H1 (cell line): ENCODE measurements around the gene TMEM150A. TPM values are rescaled to one million over a fixed set of nuclear protein-coding genes. Genes with fewer than 3 reads are reported as not detected.

ENCODE experiments used
- CTCF ChIA-PET: fragments of 300-600 bp; sonication (Branson Sonifier 250); formaldehyde crosslinking; loops from one replicate; lab custom pipeline; 2021; ENCODE audit not compliant: partially characterized antibody; lab: Charles Lee
- POLR2A ChIA-PET: fragments of 300-600 bp; sonication (Branson Sonifier 250); formaldehyde crosslinking; loops from one replicate; lab custom pipeline; 2021; ENCODE audit warnings: inconsistent platforms; ENCODE audit not compliant: partially characterized antibody; lab: Charles Lee
- DNase-seq, 2 experiments: peaks; one replicate each; pipeline versions ENCODE4 v3.0.0 to v3.0.0-alpha.2; 2010 to 2022; ENCODE audit warnings: low spot score in 2 of 2, low read depth in 1 of 2, mixed read lengths in 1 of 2
- FAIRE-seq: peaks from 2 replicates; lab custom pipeline; 2011; peaks lifted over from hg19 to GRCh38; lab: Jason Lieb, UNC
- H2AFZ ChIP-seq: 2 replicates; pipeline ENCODE4 v1.8.1; 2012; ENCODE audit warnings: low read length, inconsistent platforms
- H2AK5ac ChIP-seq: 2 replicates; pipeline ENCODE4 v1.6.1; 2013; ENCODE audit warnings: low read depth, low read length
- H2BK120ac ChIP-seq: replicated peaks from 2 replicates; pipeline ENCODE3; 2013; ENCODE audit warnings: low read depth, low read length, inconsistent platforms
- H2BK12ac ChIP-seq: 2 replicates; pipeline ENCODE4 v1.6.1; 2013; ENCODE audit warnings: low read depth, low read length
- H2BK15ac ChIP-seq: 2 replicates; pipeline ENCODE4 v1.6.1; 2013; ENCODE audit warnings: low read length
- H2BK20ac ChIP-seq: 2 replicates; pipeline ENCODE4 v1.6.1; 2013; ENCODE audit warnings: low read length
- H2BK5ac ChIP-seq: 2 replicates; pipeline ENCODE4 v1.6.1; 2013; ENCODE audit warnings: low read depth, low read length
- H3K14ac ChIP-seq: 2 replicates; pipeline ENCODE4 v1.6.1; 2013; ENCODE audit warnings: inconsistent platforms; ENCODE audit not compliant: insufficient read length
- H3K18ac ChIP-seq: 2 replicates; pipeline ENCODE4 v1.6.1; 2013; ENCODE audit warnings: low read length; ENCODE audit errors: extremely low read depth
- H3K23ac ChIP-seq: 2 replicates; pipeline ENCODE4 v1.6.1; 2013; ENCODE audit warnings: inconsistent platforms; ENCODE audit not compliant: insufficient read length
- H3K23me2 ChIP-seq: 2 replicates; pipeline ENCODE4 v1.6.1; 2013; ENCODE audit warnings: low read depth, low read length
- H3K27ac ChIP-seq: 2 replicates; pipeline ENCODE4 v1.6.1; 2011; ENCODE audit warnings: low read depth, low read length, inconsistent platforms
- H3K27me3 ChIP-seq, 4 experiments: replicated peaks in 1 of 4; 1 replicate in 1 of 4; 2 replicates in 3 of 4; pipeline versions ENCODE4 v1.6.1 to v1.8.1; 2011 to 2013; ENCODE audit warnings: low read length in 3 of 4, mild to moderate bottlenecking in 3 of 4, inconsistent platforms in 2 of 4, mixed read lengths in 2 of 4, moderate library complexity in 1 of 4; ENCODE audit not compliant: control insufficient read depth in 3 of 4, insufficient read depth in 3 of 4; ENCODE audit errors: extremely low read depth in 1 of 4
- H3K36me3 ChIP-seq, 4 experiments: 2 replicates each; pipeline versions ENCODE4 v1.6.1 to v1.8.1; 2011 to 2013; ENCODE audit warnings: mild to moderate bottlenecking in 4 of 4, low read length in 3 of 4, moderate library complexity in 2 of 4, control low read depth in 1 of 4, inconsistent platforms in 1 of 4; ENCODE audit not compliant: insufficient read depth in 4 of 4, control insufficient read depth in 2 of 4
- H3K4ac ChIP-seq: replicated peaks from 2 replicates; pipeline ENCODE3; 2013; ENCODE audit warnings: low read length, low read depth, mixed read lengths, inconsistent platforms; ENCODE audit not compliant: insufficient read length
- H3K4me1 ChIP-seq, 4 experiments: replicated peaks in 1 of 4; 1 replicate in 1 of 4; 2 replicates in 3 of 4; pipeline versions ENCODE4 v1.6.1 to v1.8.1; 2011 to 2013; ENCODE audit warnings: low read length in 3 of 4, inconsistent platforms in 2 of 4, mixed read lengths in 1 of 4; ENCODE audit not compliant: insufficient read depth in 4 of 4, control insufficient read depth in 3 of 4
- H3K4me2 ChIP-seq, 2 experiments: 2 replicates each; pipeline versions ENCODE4 v1.6.1 to v1.8.1; 2011 to 2013; ENCODE audit warnings: low read depth in 2 of 2, low read length in 2 of 2, control low read depth in 1 of 2, inconsistent platforms in 1 of 2, mild to moderate bottlenecking in 1 of 2; ENCODE audit not compliant: insufficient read depth in 1 of 2
- H3K4me3 ChIP-seq, 4 experiments: fragments of 200-600, 300-600 bp in 1 of 4; sonication (generic), shearing (Covaris generic), sonication (Bioruptor Twin) in 1 of 4; 2 replicates each; pipeline versions ENCODE4 v1.5.1 to v1.8.1; 2011 to 2016; ENCODE audit warnings: low read length in 4 of 4, low read depth in 3 of 4, control low read depth in 2 of 4, inconsistent platforms in 2 of 4, mild to moderate bottlenecking in 2 of 4, mixed read lengths in 1 of 4, moderate library complexity in 1 of 4; ENCODE audit not compliant: insufficient read depth in 2 of 4; ENCODE audit errors: extremely low read depth in 1 of 4
- H3K56ac ChIP-seq: replicated peaks from 2 replicates; pipeline ENCODE3; 2013; ENCODE audit warnings: low read depth, mild to moderate bottlenecking, mixed read lengths, low read length, inconsistent platforms; ENCODE audit not compliant: insufficient read length
- H3K79me1 ChIP-seq: 2 replicates; pipeline ENCODE4 v1.6.1; 2013; ENCODE audit warnings: low read depth, low read length, control low read depth
- H3K79me2 ChIP-seq, 2 experiments: 2 replicates each; pipeline versions ENCODE4 v1.6.1 to v1.8.1; 2012 to 2013; ENCODE audit warnings: low read length in 2 of 2, mild to moderate bottlenecking in 2 of 2, inconsistent platforms in 1 of 2; ENCODE audit not compliant: insufficient read depth in 2 of 2, control insufficient read depth in 1 of 2
- H3K9ac ChIP-seq, 4 experiments: replicated peaks in 1 of 4; 1 replicate in 1 of 4; 2 replicates in 3 of 4; pipeline versions ENCODE4 v1.6.1 to v1.8.1; 2011 to 2013; ENCODE audit warnings: low read depth in 3 of 4, low read length in 3 of 4, control low read depth in 2 of 4, mild to moderate bottlenecking in 2 of 4, moderate library complexity in 2 of 4, inconsistent platforms in 1 of 4; ENCODE audit errors: extremely low read depth in 1 of 4
- H3K9me3 ChIP-seq, 2 experiments: 2 replicates each; pipeline versions ENCODE4 v1.6.1 to v1.8.1; 2012 to 2013; ENCODE audit warnings: mild to moderate bottlenecking in 2 of 2, moderate library complexity in 2 of 2, control low read depth in 1 of 2, inconsistent platforms in 1 of 2, low read depth in 1 of 2, low read length in 1 of 2, mixed read lengths in 1 of 2; ENCODE audit not compliant: insufficient read depth in 2 of 2
- H4K20me1 ChIP-seq, 2 experiments: replicated peaks in 1 of 2; 2 replicates each; pipeline versions ENCODE3 to v1.8.1; 2011 to 2013; ENCODE audit warnings: inconsistent platforms in 2 of 2, low read length in 2 of 2, mild to moderate bottlenecking in 1 of 2; ENCODE audit not compliant: insufficient read depth in 2 of 2, control insufficient read depth in 1 of 2
- H4K5ac ChIP-seq: 2 replicates; pipeline ENCODE4 v1.6.1; 2013; ENCODE audit warnings: low read length, low read depth, mixed read lengths, inconsistent platforms; ENCODE audit not compliant: insufficient read length
- H4K8ac ChIP-seq: 2 replicates; pipeline ENCODE4 v1.8.0; 2013; ENCODE audit warnings: mild to moderate bottlenecking, moderate library complexity, low read length, inconsistent platforms; ENCODE audit not compliant: insufficient read depth; ENCODE audit errors: extremely low read depth
- H4K91ac ChIP-seq: replicated peaks from 2 replicates; pipeline ENCODE3; 2013; ENCODE audit warnings: low read length, mixed read lengths, inconsistent platforms; ENCODE audit not compliant: insufficient read length
- GABPA ChIP-seq: IDR thresholded peaks from 2 replicates; pipeline ENCODE4 v1.6.1; 2011; ENCODE audit warnings: mild to moderate bottlenecking, low read length, moderate library complexity, borderline replicate concordance; ENCODE audit not compliant: insufficient read depth
- POU5F1 ChIP-seq: IDR thresholded peaks from 2 replicates; pipeline ENCODE4 v1.6.1; 2011; ENCODE audit warnings: low read depth, mild to moderate bottlenecking, low read length, moderate library complexity
- WGBS, 2 experiments: shearing (Covaris generic) in 1 of 2; methylation state at CpG; one replicate each; pipeline versions ENCODE4 v1.1.6 to v1.1.7; 2013 to 2015; ENCODE audit warnings: low lambda C conversion rate in 2 of 2, mixed read lengths in 2 of 2, inconsistent platforms in 1 of 2, low coverage in 1 of 2, missing lambda C conversion rate in 1 of 2; ENCODE audit not compliant: insufficient replicate concordance in 2 of 2, insufficient coverage in 1 of 2, insufficient read length in 1 of 2; ENCODE audit errors: extremely low coverage in 1 of 2, missing lambda C conversion rate in 1 of 2; 5-methylcytosine and 5-hydroxymethylcytosine counted together
- polyA plus RNA-seq, 7 experiments: library from polyadenylated mRNA; depleted of rRNA in 3 of 7; stranded (reverse) in 5 of 7; unstranded in 2 of 7; fragments of >200 nt in 5 of 7; fragments of 200-250 nt in 2 of 7; gene quantifications; 1 replicate in 5 of 7; 2 replicates in 1 of 7; 4 replicates in 1 of 7; pipeline versions ENCODE4 v1.2.1 to v1.2.3, GENCODE V29; 2011 to 2013; ENCODE audit warnings: missing spikeins in 2 of 7, mixed read lengths in 2 of 7
- total RNA-seq: library from RNA; stranded (reverse); fragmentation: NEBNext Ultra II Directional; extraction: Animal tissue kit (Norgen Biotek cat#: 25700); gene quantifications from 2 replicates; pipeline ENCODE4 v1.2.1, GENCODE V29; 2021

Gene TMEM150A
- total and polyA plus RNA-seq, 2 of the 8 experiments (the other 6 are each of a cell fraction or from before 2014, with no cell fraction given): 19.8 to 29.9 TPM

GRCh38 chr2:85553184-85553583, 49.3 kb downstream of the TMEM150A start:
- no peak overlapping the region for H2AK5ac ChIP-seq
- H2BK12ac ChIP-seq: no peak overlapping the region
- H3K14ac ChIP-seq: no peak overlapping the region
- no peak overlapping the region for H3K27ac ChIP-seq
- H3K79me1 ChIP-seq: no peaks in the 10 kb centered on the region
- 96% methylated on average over 4 of the region's 6 CpGs; no CpG with 5 or more reads in 1 of the 2 experiments for WGBS, 2 experiments
- no peak for FAIRE-seq
- H4K20me1 ChIP-seq: no peaks in the 10 kb centered on the region
- no peak overlapping the region for H2BK5ac ChIP-seq
- H3K27me3 ChIP-seq: no peaks in the 10 kb centered on the region
- H4K5ac ChIP-seq: no peak overlapping the region
- no peak overlapping the region; the same call in 1 of the 2 replicates for H4K8ac ChIP-seq
- H3K56ac ChIP-seq: no peak overlapping the region
- H3K36me3 ChIP-seq: peaks cover 21 to 45% (median 33%) of the 10 kb centered on the region in 4 experiments
- no peaks in the 10 kb centered on the region for H3K9me3 ChIP-seq
- H3K23ac ChIP-seq: no peak overlapping the region
- no peak overlapping the region for H2BK15ac ChIP-seq
- POLR2A ChIA-PET: interaction anchor here (1.6 to 38.6 kb wide), 6 partner anchors 5 to 199 kb away, joined by 4 to 1889 read pairs (median 600); partner anchors contain the start of genes CAPG, ELMOD3, GGCX and MAT2A
- no peak overlapping the region for H3K9ac ChIP-seq
- H3K4me1 ChIP-seq: no peaks in the 10 kb centered on the region
- no peaks in the 10 kb centered on the region for H3K79me2 ChIP-seq
- no peak overlapping the region for H2AFZ ChIP-seq
- no peak overlapping the region for H3K4me3 ChIP-seq
- H4K91ac ChIP-seq: no peak overlapping the region
- no peak for DNase-seq
- H2BK120ac ChIP-seq: no peak overlapping the region
- no peak overlapping the region for H3K18ac ChIP-seq
- no peaks in the 10 kb centered on the region for H3K23me2 ChIP-seq
- H3K4ac ChIP-seq: no peak overlapping the region
- no peak overlapping the region for H2BK20ac ChIP-seq
- H3K4me2 ChIP-seq: no peak overlapping the region
- CTCF ChIA-PET: interaction anchor here (0.6 to 10.1 kb wide), 10 partner anchors 13 to 1070 kb away, joined by 3 to 259 read pairs (median 8); partner anchors contain the start of genes MAT2A and SH2D6
- no peak for TF ChIP-seq POU5F1
- TF ChIP-seq GABPA: no peak
